Renal pelvis (tissue), 4 donors: ENCODE results near the gene BMP8B. TPM values are rescaled to one million over a fixed set of nuclear protein-coding genes. Genes with fewer than 3 reads are reported as not detected.
"Not testable (repeated sequence)": the region's sequence is repeated elsewhere in the genome, so short reads cannot be mapped to it uniquely, and the experiment has no call there.

Source experiments
- DNase-seq: peaks from one replicate; pipeline ENCODE4 v3.0.0-alpha.2; 2013
- polyA plus RNA-seq, 3 donors: library from polyadenylated mRNA; unstranded; fragments of 120-200 nt; gene quantifications; one replicate each; pipeline ENCODE4 v1.2.1, GENCODE V29; 2013; ENCODE audit not compliant: insufficient read length in 3 of 3

BMP8B gene
- polyA plus RNA-seq, 3 donors: 1.6 to 3.4 (median 2.8) TPM

DNA sequence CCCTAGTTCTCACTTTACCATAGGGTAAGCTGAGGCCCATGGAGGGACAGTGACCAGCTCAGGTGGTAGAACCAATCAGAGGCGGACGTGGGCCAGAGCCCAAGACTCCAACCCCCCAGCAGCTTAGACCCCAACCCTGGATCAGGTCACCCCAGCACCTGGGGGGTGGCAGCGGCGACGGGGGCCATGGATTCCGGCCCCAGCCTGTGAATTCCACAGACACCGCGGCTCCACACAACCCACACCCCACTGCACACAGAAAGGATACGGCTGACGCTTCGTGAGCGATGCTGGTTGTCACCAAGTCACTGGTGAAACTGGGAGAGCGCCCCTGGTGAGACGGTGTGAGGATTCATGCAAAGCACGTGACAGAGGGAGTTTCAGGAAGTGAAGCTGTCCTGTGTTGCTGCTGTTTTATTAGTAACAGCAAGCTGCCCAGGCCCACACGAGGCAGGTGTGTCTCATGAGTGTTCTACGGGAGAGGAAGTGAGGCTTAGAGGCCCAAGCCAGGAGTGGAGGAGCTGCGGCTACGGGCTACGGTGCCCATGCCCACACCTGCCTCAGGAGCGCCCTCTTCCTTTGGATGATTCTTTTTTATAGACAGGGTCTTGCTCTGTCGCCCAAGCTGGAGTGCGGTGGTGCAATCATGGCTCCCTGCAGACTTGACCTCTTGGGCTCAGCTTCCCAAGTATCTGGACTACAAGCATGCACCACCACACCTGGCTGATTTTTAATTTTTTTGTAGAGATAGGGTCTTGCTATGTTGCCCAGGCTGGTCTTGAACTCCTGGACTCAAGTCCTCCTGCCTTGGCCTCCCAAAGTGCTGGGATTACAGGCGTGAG, 28.6 kb upstream of the BMP8B start:
- DNase-seq: peak; percentile 24

DNA sequence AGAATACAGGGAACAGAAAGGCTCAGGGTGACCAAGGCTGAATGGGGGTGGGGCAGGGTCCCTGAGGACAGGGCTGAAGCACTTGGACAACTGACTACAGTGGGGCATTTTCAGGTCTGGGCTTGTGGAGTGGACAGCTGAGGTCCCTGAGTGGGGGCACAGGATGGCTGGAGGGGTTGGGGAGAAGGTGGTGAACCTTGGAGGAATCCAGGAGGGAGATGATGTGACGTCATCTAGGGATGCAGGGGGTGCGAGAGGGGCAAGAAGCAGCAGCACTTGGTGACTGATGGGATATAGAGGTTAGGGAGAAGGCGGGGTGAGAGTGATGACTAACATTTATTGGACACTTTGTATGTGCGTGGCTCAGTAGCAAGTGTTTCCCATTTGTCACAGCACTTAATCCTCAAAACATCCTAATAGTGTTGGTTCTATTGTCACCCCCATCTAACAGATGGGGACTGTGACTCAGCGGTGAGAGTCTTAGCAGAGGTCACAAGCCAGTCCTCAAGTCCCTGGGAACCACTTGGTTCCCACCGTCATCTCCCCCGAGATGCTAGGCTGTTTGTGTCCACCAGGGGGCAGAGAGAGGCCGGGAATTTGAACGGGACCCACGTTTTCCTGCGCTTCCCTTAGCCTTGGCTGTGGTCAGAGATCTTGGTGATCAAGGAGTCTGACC, 27.9 kb upstream of the BMP8B start:
- peak; percentile 63 for DNase-seq

DNA sequence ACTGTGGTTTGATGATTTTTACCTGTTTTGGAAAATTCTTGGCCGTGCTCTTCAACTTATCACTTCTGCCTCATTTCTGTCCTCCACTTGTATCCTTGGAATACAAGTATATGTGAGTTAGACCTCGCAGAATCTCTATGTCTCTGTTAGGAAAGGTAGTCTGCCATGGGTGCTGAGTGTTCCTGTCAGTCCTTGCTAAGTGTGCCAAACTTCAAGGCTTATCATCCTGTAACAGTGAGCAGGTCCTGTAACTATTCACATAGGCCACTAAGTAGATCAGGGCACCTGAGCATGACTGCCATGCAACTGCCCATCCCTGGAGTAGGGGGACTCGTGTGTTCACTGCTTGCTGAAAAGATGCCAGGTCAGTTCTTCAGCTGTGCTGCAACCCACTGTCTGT, 24.2 kb upstream of the BMP8B start:
- no peak for DNase-seq

DNA sequence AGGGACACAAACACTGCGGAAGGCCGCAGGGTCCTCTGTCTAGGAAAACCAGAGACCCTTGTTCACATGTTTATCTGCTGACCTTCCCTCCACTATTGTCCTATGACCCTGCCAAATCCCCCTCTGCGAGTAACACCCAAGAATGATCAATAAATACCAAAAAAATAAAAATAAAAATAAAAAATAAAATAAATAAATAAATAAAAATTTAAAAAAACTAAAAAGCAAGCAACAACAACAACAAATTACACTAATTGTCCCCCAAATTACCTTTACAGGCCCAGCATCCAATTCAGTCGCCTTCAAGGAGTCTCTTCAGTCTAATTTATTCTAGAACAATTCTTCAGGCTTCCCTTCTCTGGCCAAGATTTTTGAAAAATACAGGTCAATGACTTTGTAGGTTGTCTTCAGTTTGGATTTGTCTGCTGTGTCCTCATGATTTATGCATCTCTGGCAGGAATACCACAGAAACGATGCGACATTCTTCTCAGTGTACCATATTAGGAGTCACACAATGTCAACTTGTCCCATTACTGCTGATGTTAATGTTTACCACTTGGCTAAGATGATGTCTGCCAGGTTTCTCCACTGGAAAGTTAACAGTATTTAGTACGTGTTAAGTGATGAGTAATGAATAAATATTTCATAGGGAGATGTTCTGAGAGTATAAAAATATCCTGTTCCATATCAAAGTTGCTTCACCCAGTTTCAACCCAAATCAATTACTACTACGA, 20.3 kb upstream of the BMP8B start:
- no peak for DNase-seq

DNA sequence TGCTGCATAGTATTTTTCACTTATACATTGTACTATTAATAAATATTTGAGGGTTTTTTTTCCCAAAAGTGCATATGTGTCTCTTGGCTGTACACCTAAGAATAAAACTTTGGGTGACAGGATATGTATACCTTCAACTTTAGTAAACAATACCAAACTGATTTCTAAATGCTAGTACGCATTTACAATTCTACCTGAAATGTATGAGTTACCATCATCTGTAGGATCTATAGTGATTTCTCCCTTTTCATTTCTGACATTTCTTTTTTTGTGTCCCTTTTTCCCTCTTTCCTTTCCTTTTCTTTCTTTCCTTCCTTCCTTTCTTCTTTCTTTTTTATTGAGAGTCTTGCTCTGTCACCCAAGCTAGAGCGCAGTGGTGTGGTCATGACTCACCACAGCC, 16.7 kb upstream of the BMP8B start:
- DNase-seq: no peak

DNA sequence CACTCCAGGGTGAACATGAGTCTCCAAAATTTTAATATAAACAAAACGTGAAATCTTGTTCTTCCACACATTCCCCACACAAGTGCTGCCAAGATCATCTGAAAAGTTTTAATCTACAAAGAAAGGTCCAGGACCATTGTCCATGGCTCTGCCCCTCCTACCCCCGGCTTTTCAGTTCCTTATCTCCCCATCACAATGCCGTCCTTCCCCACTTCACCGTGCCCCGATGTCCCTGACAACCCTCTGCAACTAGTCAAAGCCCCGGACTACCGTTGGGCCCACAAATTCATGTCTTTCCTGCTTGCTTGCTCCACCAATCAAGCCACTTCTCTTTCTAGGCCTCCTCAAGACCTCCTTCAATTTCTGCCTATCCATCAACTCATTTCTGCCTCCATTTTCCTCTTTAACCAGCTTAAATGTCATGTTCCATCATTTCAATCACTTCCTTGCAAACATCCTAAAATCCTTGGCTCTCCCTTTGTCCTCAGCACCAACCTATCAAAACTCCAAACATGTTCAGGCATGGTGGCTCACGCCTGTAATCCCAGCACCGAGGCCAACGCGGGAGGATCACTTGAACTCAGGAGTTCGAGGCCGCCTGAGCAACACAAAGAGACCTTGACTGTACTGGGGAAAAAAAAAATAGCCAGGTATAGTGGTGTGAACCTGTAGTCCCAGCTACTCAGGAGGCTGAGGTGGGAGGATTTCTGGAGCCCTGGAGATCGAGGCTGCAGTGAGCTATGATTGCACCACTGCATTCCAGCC, 14.0 kb upstream of the BMP8B start:
- no peak for DNase-seq

DNA sequence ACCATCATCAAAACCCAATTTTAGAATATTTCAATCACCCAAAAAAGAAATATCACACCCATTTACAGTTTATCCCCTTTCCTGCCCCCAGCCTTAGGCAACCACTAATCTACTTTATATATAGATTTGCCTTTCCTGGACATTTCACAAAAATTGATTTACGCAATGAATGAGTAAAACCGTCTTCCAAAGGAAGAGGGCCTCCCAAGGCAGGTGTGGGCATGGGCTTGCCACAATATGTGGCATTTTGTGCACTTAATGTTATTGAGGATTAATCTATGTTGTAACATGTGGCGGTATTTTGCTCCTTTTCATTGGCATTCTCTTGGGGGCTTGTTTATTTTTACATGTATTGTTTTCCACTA, 11.8 kb upstream of the BMP8B start:
- no peak for DNase-seq

DNA sequence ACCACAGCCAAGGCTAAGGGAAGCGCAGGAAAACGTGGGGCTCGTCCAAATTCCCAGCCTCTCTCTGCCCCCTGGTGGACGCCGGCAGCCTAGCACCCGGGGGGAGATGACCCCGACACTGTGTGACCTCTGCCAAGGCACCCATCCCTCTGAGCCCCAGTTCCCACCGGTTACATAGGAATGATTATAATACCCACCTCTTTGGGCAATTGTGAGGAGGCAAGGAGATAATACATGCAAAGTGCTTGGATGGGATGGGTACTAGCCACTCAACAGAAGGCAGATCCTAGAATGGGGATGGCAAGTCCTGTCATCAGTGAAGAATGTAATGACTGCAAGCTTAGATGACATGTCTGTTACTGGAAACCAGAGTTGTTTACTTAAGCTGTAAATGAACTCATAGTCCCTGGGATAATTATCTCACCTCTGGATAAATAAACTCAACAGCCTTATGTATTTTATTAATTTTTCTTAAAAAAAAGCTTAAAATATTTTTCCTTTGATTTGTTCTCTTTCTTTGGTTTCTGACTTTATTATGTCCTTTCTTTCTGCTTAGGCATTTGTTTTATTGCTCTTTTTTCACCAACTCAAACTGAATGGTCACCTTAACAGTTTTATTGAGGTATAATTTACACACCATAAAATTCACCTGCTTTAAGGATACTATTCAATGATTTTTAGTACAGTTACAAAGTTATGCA, 11.3 kb upstream of the BMP8B start:
- DNase-seq: peak; percentile 48

DNA sequence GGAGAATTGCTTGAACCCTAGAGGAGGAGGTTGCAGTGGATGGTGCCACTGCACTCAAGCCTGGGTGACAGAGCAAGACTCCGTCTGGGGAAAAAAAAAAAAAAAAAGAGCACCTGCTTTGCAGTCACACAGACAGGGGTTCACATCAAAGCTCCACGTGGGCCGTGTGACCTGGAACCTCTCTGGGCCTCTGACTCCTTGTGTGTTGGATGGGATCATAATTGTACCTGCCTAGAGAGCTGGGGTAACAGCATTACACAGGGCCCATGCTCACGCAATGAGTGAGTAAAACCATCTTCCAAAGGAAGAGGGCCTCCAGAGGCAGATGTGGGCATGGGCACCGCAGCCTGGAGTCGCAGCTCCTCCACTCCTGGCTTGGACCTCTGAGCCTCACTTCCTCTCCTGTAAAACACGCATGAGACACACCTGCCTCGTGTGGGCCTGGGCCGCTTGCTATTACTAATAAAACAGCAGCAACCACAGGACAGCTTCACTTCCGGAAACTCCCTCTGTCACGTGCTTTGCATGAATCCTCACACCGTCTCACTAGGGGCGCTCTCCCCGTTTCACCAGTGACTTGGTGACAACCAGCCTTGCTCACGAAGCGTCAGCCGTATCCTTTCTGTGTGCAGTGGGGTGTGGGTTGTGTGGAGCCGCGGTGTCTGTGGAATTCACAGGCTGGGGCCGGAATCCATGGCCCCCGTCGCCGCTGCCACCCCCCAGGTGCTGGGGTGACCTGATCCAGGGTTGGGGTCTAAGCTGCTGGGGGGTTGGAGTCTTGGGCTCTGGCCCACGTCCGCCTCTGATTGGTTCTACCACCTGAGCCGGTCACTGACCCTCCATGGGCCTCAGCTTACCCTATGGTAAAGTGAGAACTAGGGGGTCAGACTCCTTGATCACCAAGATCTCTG, 10.4 kb upstream of the BMP8B start:
- peak; percentile 68 for DNase-seq

DNA sequence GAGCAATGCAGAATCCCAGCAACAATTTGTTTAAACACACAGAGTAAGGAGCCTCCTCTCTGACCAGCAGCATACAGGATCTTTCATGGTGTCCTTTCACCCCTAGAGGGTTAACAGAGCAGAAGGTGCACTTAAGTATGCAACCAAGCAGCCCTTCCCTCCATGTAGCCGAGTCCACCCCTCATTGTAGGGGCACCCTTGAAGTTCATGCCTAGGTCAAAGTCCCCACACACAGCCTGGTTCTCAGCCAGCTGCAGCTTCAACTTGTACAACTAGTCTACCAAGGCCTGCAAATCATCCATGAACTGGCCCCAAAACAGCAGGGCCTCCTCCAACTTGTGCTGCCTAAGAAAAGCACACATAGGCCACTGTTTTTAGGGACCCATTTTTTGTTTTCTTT, 7.0 kb upstream of the BMP8B start:
- DNase-seq: no peak

DNA sequence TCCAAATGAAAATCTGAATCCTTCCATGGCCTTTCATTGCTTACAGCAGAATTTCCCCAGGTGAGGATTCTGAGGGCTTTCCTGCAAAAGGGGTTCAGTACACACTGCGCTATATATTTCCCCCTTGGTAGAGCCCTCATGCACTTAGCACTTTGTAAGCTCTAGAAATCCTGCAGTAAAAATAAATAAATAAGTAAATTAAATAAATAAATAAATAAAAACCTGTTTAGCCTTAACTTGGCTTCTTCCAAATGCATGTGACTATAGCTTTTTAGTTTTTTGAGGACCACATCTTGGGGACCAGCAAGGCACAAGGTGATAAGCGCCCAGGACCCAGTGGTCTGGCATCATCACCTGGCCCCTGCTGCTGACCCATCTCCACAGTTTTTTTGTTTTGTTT, 3.2 kb upstream of the BMP8B start:
- no peak for DNase-seq

DNA sequence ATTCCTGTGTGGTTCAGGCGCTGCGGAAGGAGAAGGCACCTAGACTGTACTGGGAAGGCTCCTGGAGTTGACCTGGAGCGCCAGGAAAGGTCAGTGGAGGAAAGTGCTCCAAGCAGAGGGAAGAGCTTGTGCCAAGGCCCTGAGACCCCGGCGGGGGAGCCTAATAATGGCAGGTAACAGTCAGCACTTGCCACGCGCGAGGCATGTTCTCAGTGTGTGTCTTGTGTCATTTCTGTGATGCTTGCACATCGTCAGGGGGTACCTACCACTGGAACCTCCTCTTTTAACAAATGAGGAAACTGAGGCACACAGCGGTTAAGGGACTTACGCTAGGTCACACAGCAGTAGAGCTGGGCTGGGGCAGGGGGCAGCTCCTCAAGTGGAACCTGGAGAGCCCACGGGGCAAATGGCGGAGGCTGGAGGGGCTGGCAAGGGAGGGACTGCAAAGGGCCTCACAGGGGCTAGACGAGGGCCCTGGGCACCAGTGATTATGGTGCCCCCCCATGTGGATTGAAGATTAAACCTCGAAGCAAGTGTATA, 976 bp upstream of the BMP8B start:
- no peak for DNase-seq

DNA sequence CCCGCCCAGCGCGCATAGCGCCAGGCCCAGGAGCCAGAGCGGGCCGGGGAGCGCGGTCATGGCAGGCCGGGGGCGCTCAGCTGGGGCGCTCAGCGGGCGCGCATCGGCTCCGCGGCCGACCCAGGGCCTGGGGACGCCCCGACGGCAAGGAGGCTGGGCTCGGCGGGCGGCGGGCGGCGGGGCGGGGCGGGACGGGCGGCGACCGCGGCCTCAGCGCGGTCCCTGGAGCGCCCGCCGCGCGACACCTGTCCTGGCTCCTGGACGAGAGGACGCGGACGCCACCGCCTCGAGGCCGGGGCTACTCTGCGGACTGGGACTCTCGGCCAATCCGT, 273 bp downstream of the BMP8B start:
- DNase-seq: no peak

DNA sequence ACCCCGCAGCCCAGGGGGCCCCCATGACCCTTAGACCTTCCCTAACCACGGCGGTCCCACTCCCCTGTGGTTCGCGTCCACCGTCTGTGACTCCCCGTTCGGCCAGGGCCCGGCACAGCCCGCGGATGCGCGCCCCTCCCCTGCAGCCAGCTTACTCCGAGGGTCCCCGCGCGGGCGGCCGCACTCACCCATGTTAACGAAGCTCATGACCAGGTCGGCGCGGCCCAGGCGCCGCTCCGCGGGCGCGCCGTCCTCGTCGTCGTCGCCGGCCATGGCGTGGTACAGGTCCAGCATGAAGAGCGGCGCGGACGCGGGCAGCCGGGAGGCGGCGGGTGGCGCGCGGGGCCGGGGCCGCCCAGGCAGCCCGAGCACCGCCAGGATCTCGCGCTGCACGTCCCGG, 701 bp downstream of the BMP8B start:
- DNase-seq: not testable (repeated sequence)

DNA sequence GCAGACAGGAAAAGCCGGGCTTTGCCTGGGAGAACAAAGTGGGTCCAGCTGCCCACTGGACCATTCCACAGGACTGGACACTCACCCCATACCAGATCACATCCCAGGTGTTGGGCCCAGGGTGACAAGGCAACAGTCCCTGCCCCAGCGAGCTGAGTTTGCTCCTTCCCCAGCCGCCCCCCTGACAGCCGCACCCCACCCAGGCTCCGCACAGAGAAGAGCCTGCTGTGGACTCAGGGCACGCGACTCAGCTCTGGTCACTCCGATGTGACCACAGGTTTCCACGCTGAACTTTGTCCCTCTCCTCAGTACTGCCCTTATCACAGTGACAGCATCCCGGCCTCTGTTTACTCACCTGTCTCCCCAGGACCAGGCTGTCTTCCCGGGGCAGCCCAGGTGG, 1.2 kb downstream of the BMP8B start:
- DNase-seq: no peak

DNA sequence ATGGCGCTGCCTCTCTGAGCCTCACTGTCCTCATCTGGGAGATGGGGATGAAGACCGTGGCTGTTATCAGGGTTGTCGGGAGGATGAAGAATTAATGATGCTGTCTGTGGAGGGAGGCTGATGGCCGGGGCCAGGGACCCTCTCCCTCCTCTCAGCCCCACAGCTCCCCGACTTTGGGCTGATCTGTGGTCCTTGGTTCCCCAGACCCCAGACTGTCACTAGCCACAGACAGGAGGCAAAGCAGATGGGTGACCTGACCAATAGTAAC, 1.6 kb downstream of the BMP8B start:
- DNase-seq: not testable (repeated sequence)

DNA sequence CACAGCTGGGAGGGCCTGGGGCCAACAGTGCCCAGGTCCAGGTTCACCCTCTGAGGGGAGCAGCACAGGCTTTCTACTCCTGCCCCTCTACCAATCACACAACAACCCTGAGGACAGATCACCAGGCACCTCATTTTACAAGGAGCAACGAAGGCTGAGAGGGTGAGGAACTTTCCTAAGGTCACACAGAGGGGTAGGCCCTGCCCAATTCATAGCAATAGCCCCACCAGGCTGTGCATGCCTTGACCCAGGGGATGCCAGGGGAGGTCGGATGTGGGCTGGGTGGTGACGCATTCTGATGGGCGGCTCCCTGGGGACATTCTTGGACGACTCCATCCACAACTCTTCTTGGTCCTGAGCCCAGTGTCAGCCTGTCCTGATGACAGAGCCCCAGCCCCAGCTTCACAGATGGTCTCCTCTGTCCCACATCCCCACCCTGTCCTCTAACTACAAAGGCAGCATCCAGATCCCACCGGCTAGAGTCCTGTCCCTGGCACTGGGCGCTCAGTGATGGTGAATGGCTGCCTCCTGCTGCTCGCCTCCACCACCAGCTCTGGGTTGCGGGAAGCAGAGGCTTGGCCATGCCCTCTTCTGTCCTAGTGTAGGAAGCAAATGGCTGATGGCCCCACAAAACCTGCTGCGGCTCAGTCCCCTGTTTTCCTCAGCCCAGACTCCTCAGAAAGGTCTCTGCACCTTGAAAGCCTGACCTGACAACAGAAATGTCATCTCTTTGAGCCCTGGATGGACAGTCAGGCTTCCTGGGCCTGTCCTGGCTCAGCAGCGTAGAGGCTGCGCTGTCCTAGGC, 2.2 kb downstream of the BMP8B start:
- DNase-seq: not testable (repeated sequence)

DNA sequence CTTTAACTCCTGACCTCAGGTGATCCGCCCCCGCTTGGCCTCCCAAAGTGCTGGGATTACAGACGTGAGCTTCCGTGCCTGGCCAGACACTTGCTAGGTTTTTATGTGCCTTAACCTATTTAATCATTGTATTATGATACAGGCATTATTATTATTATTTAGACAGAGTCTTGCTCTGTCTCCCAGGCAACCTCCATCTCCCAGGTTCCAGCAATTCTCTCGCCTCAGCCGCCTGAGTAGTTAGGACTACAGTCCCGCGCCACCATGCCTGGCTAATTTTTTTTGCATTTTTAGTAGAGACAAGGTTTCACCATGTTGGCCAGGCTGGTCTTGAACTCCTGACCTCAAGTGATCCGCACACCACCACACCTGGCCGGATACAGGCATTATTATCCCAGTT, 6.0 kb downstream of the BMP8B start:
- DNase-seq: not testable (repeated sequence)

DNA sequence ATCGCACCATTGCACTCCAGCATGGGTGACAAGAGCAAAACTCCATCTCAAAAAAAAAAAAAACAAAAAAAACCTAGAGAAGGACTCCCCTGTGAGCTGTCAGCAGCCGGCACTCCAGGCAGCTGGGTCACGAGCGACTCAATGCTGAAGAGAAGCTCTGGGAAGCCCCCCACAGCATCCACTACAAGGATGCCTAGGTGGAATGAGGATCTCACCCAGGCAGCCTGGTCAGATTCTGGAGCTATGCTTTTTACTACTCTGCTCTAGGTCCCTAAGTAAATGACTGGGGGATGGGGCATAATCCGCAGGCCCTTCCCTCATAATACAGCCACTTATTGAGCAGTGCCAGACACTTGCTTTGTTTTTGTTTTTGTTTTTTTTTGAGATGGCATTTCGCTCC, 6.6 kb downstream of the BMP8B start:
- DNase-seq: no peak

DNA sequence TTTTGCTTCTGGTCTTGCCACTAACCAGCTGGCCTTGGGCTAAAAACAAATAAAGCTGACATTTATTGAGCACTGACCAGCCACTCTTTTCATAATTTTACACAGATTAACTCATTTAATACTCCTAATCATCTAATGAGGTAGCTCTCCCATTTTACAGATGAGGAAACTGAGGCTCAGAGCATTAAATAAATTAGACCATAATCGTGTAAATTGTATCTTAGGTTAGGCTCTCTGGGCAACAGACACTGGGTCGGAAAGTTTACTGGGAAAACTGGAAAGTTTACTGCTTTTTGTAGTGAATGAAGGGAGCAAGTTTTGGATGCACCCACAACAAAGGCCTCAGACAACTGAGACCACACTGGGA, 7.3 kb downstream of the BMP8B start:
- no peak for DNase-seq
